VCaP (cell line): ENCODE measurements around the gene LAG3.

Source experiments
- H3K27ac ChIP-seq: fragments of 450-650 bp; 2 replicates; pipeline ENCODE4 v1.5.1; 2017
- TF ChIP-seq, protein P1 (sequence below): fragments of 450-650 bp; conservative IDR thresholded peaks from 2 replicates; pipeline ENCODE4 v1.5.1; 2017; ENCODE audit warnings: mild to moderate bottlenecking, moderate library complexity

LAG3 gene

DNA sequence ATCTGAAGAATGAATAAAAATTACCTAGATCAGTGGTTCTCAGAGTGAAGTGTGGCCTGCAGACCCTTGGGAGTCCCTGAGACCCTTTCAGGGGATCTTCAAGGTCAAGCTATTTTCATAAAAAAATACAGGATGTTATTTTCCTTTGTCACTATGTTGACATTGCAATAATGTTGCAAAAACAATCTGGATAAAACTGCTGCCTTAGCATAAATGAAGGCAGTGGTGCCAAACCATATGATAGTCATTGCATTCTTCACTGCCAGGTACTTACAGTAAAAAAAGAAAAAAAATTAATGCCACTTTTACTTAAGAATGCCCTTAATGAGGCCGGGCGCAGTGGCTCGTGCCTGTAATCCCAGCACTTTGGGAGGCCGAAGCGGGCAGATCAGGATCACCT lies 15.0 kb downstream of the LAG3 start:
- TF ChIP-seq, protein P1, sequence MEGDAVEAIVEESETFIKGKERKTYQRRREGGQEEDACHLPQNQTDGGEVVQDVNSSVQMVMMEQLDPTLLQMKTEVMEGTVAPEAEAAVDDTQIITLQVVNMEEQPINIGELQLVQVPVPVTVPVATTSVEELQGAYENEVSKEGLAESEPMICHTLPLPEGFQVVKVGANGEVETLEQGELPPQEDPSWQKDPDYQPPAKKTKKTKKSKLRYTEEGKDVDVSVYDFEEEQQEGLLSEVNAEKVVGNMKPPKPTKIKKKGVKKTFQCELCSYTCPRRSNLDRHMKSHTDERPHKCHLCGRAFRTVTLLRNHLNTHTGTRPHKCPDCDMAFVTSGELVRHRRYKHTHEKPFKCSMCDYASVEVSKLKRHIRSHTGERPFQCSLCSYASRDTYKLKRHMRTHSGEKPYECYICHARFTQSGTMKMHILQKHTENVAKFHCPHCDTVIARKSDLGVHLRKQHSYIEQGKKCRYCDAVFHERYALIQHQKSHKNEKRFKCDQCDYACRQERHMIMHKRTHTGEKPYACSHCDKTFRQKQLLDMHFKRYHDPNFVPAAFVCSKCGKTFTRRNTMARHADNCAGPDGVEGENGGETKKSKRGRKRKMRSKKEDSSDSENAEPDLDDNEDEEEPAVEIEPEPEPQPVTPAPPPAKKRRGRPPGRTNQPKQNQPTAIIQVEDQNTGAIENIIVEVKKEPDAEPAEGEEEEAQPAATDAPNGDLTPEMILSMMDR, result no peak
- H3K27ac ChIP-seq, result no peak overlapping the region

- H3K27ac ChIP-seq, result no peak within 1 kb of the TSS
- TF ChIP-seq, protein P1, result no peak
These were observed 16.9 kb downstream of the LAG3 start, which contains the start of gene CD4 for GRCh38 chr12:6788972-6789924. CD4 (plus strand) TSS chr12:6789528; CDS start chr12:6800139, 10,611 bp downstream.

- H3K27ac ChIP-seq, result no peak overlapping the region
- TF ChIP-seq, protein P1, result no peak
These were observed 18.3 kb downstream of the LAG3 start for GRCh38 chr12:6790496-6791150.

DNA sequence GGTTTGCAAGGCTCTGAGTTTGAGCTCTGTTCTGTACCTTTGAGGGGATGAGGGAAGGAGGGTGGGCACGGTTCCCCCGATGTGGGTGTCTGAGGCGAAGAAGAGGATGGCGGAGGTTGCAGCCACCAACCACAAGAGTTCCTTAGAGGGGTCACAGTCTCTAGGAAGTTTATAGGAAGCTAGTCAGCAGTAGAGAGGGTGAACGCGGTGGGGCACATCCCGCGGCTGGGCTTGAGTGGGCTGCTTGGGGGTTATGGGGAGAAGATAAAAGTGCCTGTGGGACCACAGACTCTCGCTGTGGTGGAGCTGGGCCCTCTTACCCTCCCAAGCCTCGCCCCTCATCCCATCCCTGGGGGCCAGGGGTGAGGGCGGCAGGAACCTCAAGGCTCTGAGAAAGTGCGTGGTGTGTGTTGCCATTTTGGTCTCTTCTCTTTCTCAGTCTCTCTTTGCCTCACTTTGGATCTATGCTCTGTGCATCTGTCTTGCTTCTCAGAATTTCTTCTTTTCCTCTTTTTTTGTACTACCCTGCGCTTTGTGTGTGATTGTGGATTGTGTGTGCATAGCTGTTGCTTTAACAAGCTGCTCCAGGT lies 19.7 kb downstream of the LAG3 start:
- no peak overlapping the region for H3K27ac ChIP-seq

GRCh38 chr12:6792522-6793201 lies 20.3 kb downstream of the LAG3 start:
- H3K27ac ChIP-seq, result no peak overlapping the region
- TF ChIP-seq, protein P1, result no peak

More for the DNA sequence above, 19.7 kb downstream of the LAG3 start:
- TF ChIP-seq, protein P1, result no peak

DNA sequence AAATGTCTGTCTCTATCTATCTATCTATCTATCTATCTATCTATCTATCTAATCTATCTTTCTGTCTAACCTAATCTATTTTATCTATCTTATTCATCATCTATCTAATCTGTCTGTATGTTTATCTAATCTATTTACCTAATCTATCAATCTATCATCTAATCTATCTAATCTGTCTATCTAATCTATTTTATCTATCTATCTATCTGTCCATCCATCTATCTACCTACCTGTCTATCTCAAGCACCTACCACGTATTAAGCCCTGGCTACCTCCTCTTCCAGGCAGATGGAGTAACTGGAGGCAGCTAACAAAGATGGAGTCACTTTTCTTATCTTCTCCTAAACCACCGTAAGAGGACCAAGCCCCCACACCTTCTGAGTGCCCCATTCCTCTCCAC lies 22.8 kb downstream of the LAG3 start:
- no peak overlapping the region for H3K27ac ChIP-seq
- TF ChIP-seq, protein P1, result no peak
